A549 (cell line): ENCODE results near the gene ABCA5. TPM values are rescaled to one million over a fixed set of nuclear protein-coding genes. Genes with fewer than 3 reads are reported as not detected.

ENCODE experiments used
- ATAC-seq, 2 experiments: fragments of 200-7000 bp in 1 of 2; fragments of >200 bp in 1 of 2; cut with Nextera tagmentation in 1 of 2; cut with Tn5 transposase in 1 of 2; 3 replicates each; pipeline versions ENCODE4 v1.8.0 to v1.9.1; 2018 to 2020; ENCODE audit warnings: mild to moderate bottlenecking in 1 of 2, moderate library complexity in 1 of 2
- CTCF ChIA-PET: fragments of 300-600 bp; sonication (Branson Sonifier 250); formaldehyde crosslinking; extraction: SDS; loops from one replicate; lab custom pipeline; 2021; ENCODE audit warnings: antibody characterized with exemption, inconsistent platforms; lab: Yijun Ruan, JAX
- POLR2A ChIA-PET: fragments of 350-600 bp; formaldehyde crosslinking; extraction: SDS; loops from one replicate; lab custom pipeline; 2021; ENCODE audit warnings: antibody characterized with exemption, inconsistent platforms; lab: Yijun Ruan, JAX
- DNase-seq, 2 experiments: peaks; one replicate each; pipeline versions ENCODE4 v3.0.0 to v3.0.0-alpha.2; 2011 to 2016; ENCODE audit warnings: low read depth in 1 of 2, low spot score in 1 of 2
- FAIRE-seq: peaks from 2 replicates; lab custom pipeline; 2011; peaks lifted over from hg19 to GRCh38; lab: Jason Lieb, UNC
- H3K27ac ChIP-seq, 2 experiments: fragments of >200 bp; sonication (Bioruptor Twin); formaldehyde crosslinking; 3 replicates each; pipeline ENCODE4 v1.5.1; 2016 to 2017
- H3K4me1 ChIP-seq: fragments of >200 bp; sonication (Bioruptor Twin); formaldehyde crosslinking; 3 replicates; pipeline ENCODE4 v1.6.1; 2016
- H3K4me2 ChIP-seq: fragments of >200 bp; sonication (Bioruptor Twin); formaldehyde crosslinking; 3 replicates; pipeline ENCODE4 v1.6.1; 2016
- H3K4me3 ChIP-seq: fragments of >200 bp; sonication (Bioruptor Twin); formaldehyde crosslinking; 3 replicates; pipeline ENCODE4 v1.5.1; 2016
- H3K9me3 ChIP-seq: fragments of >200 bp; sonication (Bioruptor Twin); formaldehyde crosslinking; 3 replicates; pipeline ENCODE4 v1.6.1; 2016
- BCL3 ChIP-seq: fragments of >200 bp; sonication (Bioruptor Twin); formaldehyde crosslinking; IDR thresholded peaks from 3 replicates; pipeline ENCODE4 v1.6.1; 2016
- CBX8 ChIP-seq: fragments of 200-600 bp; sonication (generic); IDR thresholded peaks from 2 replicates; pipeline ENCODE4 v1.6.1; 2016
- CEBPB ChIP-seq, 2 experiments: fragments of >200 bp in 1 of 2; sonication (Bioruptor Twin) in 1 of 2; formaldehyde crosslinking in 1 of 2; IDR thresholded peaks; 2 replicates each; pipeline ENCODE4 v1.6.1; 2012 to 2016
- E2F6 ChIP-seq: IDR thresholded peaks from 2 replicates; pipeline ENCODE4 v1.6.1; 2012; ENCODE audit warnings: low read depth, borderline replicate concordance
- FOSB ChIP-seq: fragments of 250-450 bp; sonication (Bioruptor Pico); IDR thresholded peaks from 2 replicates; pipeline ENCODE4 v1.5.0; 2020; ENCODE audit warnings: mild to moderate bottlenecking, moderate library complexity
- KDM1A ChIP-seq: fragments of 200-600 bp; sonication (generic); IDR thresholded peaks from 2 replicates; pipeline ENCODE4 v1.6.1; 2016; ENCODE audit warnings: low read depth, mild to moderate bottlenecking
- KDM5A ChIP-seq: fragments of 200-600 bp; sonication (generic); IDR thresholded peaks from 2 replicates; pipeline ENCODE4 v1.6.1; 2016; ENCODE audit warnings: antibody characterized with exemption, mild to moderate bottlenecking
- MAFK ChIP-seq: fragments of 450-650 bp; IDR thresholded peaks from 2 replicates; pipeline ENCODE4 v1.6.1; 2014; ENCODE audit not compliant: partially characterized antibody
- MAX ChIP-seq: IDR thresholded peaks from 2 replicates; pipeline ENCODE4 v1.6.1; 2012
- MYC ChIP-seq: IDR thresholded peaks from 2 replicates; pipeline ENCODE4 v1.6.1; 2012; ENCODE audit warnings: mild to moderate bottlenecking, inconsistent platforms, low read length, improper control_type of control experiment, borderline replicate concordance
- NR3C1 ChIP-seq: fragments of >200 bp; sonication (Bioruptor Twin); formaldehyde crosslinking; IDR thresholded peaks from 3 replicates; pipeline ENCODE4 v1.6.1; 2017
- POLR2A ChIP-seq: IDR thresholded peaks from 2 replicates; pipeline ENCODE4 v1.6.1; 2012; ENCODE audit warnings: mild to moderate bottlenecking, low read length
- POLR2AphosphoS2 ChIP-seq: conservative IDR thresholded peaks from 2 replicates; pipeline ENCODE4 v1.6.1; 2012; ENCODE audit warnings: low read length, improper control_type of control experiment, inconsistent platforms
- RARB ChIP-seq: fragments of 250-450 bp; sonication (Bioruptor Pico); IDR thresholded peaks from 2 replicates; pipeline ENCODE4 v1.8.0; 2021; ENCODE audit warnings: mild to moderate bottlenecking, moderate library complexity
- REST ChIP-seq: fragments of 200-600 bp; sonication (generic); IDR thresholded peaks from 2 replicates; pipeline ENCODE4 v1.6.1; 2016; ENCODE audit warnings: antibody characterized with exemption, mild to moderate bottlenecking, moderate library complexity
- RFX5 ChIP-seq: fragments of 450-650 bp; IDR thresholded peaks from 2 replicates; pipeline ENCODE4 v1.7.1; 2014; ENCODE audit warnings: antibody characterized with exemption, mild to moderate bottlenecking, moderate library complexity
- RNF2 ChIP-seq: fragments of 200-600 bp; sonication (generic); IDR thresholded peaks from 2 replicates; pipeline ENCODE4 v1.6.1; 2016; ENCODE audit warnings: low read depth, mild to moderate bottlenecking, antibody characterized with exemption, moderate library complexity, borderline replicate concordance
- SMC3 ChIP-seq: fragments of >200 bp; sonication (Bioruptor Twin); formaldehyde crosslinking; IDR thresholded peaks from 3 replicates; pipeline ENCODE4 v1.6.1; 2018; ENCODE audit warnings: inconsistent platforms
- SREBF2 ChIP-seq: fragments of 450-650 bp; IDR thresholded peaks from 2 replicates; pipeline ENCODE4 v1.6.1; 2014; ENCODE audit warnings: mild to moderate bottlenecking, moderate library complexity
- WGBS: methylation state at CpG from one replicate; pipeline ENCODE4 v1.1.6; 2017; ENCODE audit errors: missing lambda C conversion rate; 5-methylcytosine and 5-hydroxymethylcytosine counted together
- polyA plus RNA-seq, 4 experiments: library from polyadenylated mRNA; depleted of rRNA in 3 of 4; stranded (reverse); fragments of >200 nt; fragmentation: RNase III in 1 of 4; extraction: RNeasy Plus Mini Kit Qiagen cat#74134 plus additional on column Dnase treatment in 1 of 4; gene quantifications; 2 replicates in 3 of 4; 3 replicates in 1 of 4; pipeline ENCODE4 v1.2.3, GENCODE V29; 2011 to 2017

The ABCA5 gene
- polyA plus RNA-seq, 2 of the 4 experiments (the other 2 are of a cell fraction), result 4.5 to 9.1 TPM

GRCh38 chr17:69227541-69227940, 99.4 kb downstream of the ABCA5 start:
- POLR2A ChIA-PET, result no interaction called here
- Histone ChIP-seq H3K9me3 (no peaks in the 10 kb centered on the region), H3K4me3 (no peak overlapping the region), H3K27ac (no peak overlapping the region), H3K4me2 (no peak overlapping the region), H3K4me1 (no peaks in the 10 kb centered on the region)
- CTCF ChIA-PET, result interaction anchor here (0.6 to 13.3 kb wide), 5 partner anchors 8 to 451 kb away, joined by 3 to 278 read pairs (median 7); no protein-coding TSS in a partner anchor
- no peak for FAIRE-seq
- WGBS, result 82% methylated on average over 2 of the region's 2 CpGs
- no peak for TF ChIP-seq REST
- no peak for TF ChIP-seq E2F6
- TF ChIP-seq POLR2A, result no peak
- TF ChIP-seq BCL3, result no peak
- TF ChIP-seq SREBF2, result no peak
- TF ChIP-seq RFX5, result no peak
- TF ChIP-seq KDM1A, result no peak
- no peak for TF ChIP-seq NR3C1
- no peak for TF ChIP-seq CBX8
- no peak for TF ChIP-seq RNF2
- TF ChIP-seq FOSB (CRISPR knock-in tag), result no peak
- TF ChIP-seq, all 56 proteins: peak for 0
- DNase-seq, result no peak
- no peak for ATAC-seq

- DNase-seq (no peak), FAIRE-seq (no peak), ATAC-seq (no peak)
- H3K4me3 ChIP-seq, result no peak overlapping the region
- H3K4me2 ChIP-seq, result no peak overlapping the region
- H3K27ac ChIP-seq, result no peak overlapping the region
- H3K4me1 ChIP-seq, result no peaks in the 10 kb centered on the region
- CTCF ChIA-PET, result interaction anchor here (0.8 to 13.3 kb wide), 4 partner anchors 9 to 758 kb away, joined by 3 to 278 read pairs (median 4); no protein-coding TSS in a partner anchor
- 49% methylated on average over 3 of the region's 3 CpGs for WGBS
- TF ChIP-seq MAX, result no peak
- no peak for TF ChIP-seq CBX8
- TF ChIP-seq POLR2AphosphoS2, result no peak
- TF ChIP-seq RFX5, result no peak
- TF ChIP-seq MAFK, result no peak
- no peak for TF ChIP-seq KDM5A
- no peak for TF ChIP-seq CEBPB (IDR thresholded peaks at IDR 0.05)
- TF ChIP-seq KDM1A, result no peak
- TF ChIP-seq SMC3, result no peak
- no peak for TF ChIP-seq RARB (CRISPR knock-in tag)
- TF ChIP-seq REST, result no peak
- TF ChIP-seq MYC, result no peak
- H3K9me3 ChIP-seq, result no peaks in the 10 kb centered on the region
- POLR2A ChIA-PET, result no interaction called here
Measured at GRCh38 chr17:69223809-69224208, 103.1 kb downstream of the ABCA5 start.
